SKM-1 (cell line): Measurements from ENCODE around the gene SUGT1.

Source experiments
- DNase-seq: peaks from one replicate; lab custom pipeline; 2025; ENCODE audit not compliant: unreplicated experiment; lab: John Stamatoyannopoulos, UW

SUGT1 gene

GRCh38 chr13:52736891-52737290, 84.3 kb downstream of the SUGT1 start:
- DNase-seq, result no peak

- DNase-seq, result no peak
These were observed 84.8 kb downstream of the SUGT1 start for GRCh38 chr13:52737451-52737850.

- no peak for DNase-seq
These were observed 85.3 kb downstream of the SUGT1 start for GRCh38 chr13:52737965-52738364.

GRCh38 chr13:52738719-52739467, 86.3 kb downstream of the SUGT1 start:
- no peak for DNase-seq

- no peak for DNase-seq
These were observed 86.9 kb downstream of the SUGT1 start, which contains the start of gene CNMD for GRCh38 chr13:52739468-52740071. CNMD (minus strand) TSS chr13:52739820; CDS start chr13:52739701, 119 bp downstream.

GRCh38 chr13:52743569-52743968, 90.9 kb downstream of the SUGT1 start:
- DNase-seq, result no peak

- DNase-seq, result no peak
These were observed 91.4 kb downstream of the SUGT1 start for GRCh38 chr13:52743988-52744387.

- DNase-seq, result no peak
These were observed 92.3 kb downstream of the SUGT1 start for GRCh38 chr13:52744842-52745375.

- DNase-seq, result no peak
These were observed 93.5 kb downstream of the SUGT1 start for GRCh38 chr13:52746141-52746540.

- no peak for DNase-seq
These were observed 96.8 kb downstream of the SUGT1 start for GRCh38 chr13:52749419-52749818.
